HAP-1 (cell line): ENCODE data around the gene RIMS3.
A peak's percentile ranks its signal among the peaks of the same experiment; 100 is the strongest.
"Not testable (repeated sequence)": the region's sequence is repeated elsewhere in the genome, so short reads cannot be mapped to it uniquely, and the experiment has no call there.

Source experiments
- DNase-seq, 2 experiments: peaks; one replicate each; pipeline ENCODE4 v3.0.0-alpha.2; 2016 to 2020; ENCODE audit warnings: low spot score in 2 of 2
- H3K27me3 ChIP-seq: fragments of 250-450 bp; sonication (Bioruptor Pico); 2 replicates; pipeline ENCODE4 v1.5.1; 2020; ENCODE audit warnings: low read depth, mild to moderate bottlenecking, moderate library complexity
- H3K36me3 ChIP-seq: fragments of 250-450 bp; sonication (Bioruptor Pico); replicated peaks from 2 replicates; pipeline ENCODE4 v1.5.1; 2020; ENCODE audit warnings: mild to moderate bottlenecking
- H3K4me1 ChIP-seq: fragments of 250-450 bp; sonication (Bioruptor Pico); 2 replicates; pipeline ENCODE4 v1.5.1; 2020; ENCODE audit warnings: mild to moderate bottlenecking
- H3K4me3 ChIP-seq: fragments of 250-450 bp; sonication (Bioruptor Pico); 2 replicates; pipeline ENCODE4 v1.5.1; 2020; ENCODE audit warnings: mild to moderate bottlenecking, moderate library complexity
- H3K9me3 ChIP-seq: fragments of 250-450 bp; sonication (Bioruptor Pico); 2 replicates; pipeline ENCODE4 v1.5.1; 2020; ENCODE audit warnings: mild to moderate bottlenecking, moderate library complexity
- in situ Hi-C: fragments of 300-500 bp; cut with MboI; formaldehyde crosslinking; loops from 3 replicates; pipeline ENCODE4 v1.14.3; 2020; ENCODE audit warnings: low sequenced_read_pairs, inconsistent platforms, mixed read lengths

RIMS3 gene

DNA sequence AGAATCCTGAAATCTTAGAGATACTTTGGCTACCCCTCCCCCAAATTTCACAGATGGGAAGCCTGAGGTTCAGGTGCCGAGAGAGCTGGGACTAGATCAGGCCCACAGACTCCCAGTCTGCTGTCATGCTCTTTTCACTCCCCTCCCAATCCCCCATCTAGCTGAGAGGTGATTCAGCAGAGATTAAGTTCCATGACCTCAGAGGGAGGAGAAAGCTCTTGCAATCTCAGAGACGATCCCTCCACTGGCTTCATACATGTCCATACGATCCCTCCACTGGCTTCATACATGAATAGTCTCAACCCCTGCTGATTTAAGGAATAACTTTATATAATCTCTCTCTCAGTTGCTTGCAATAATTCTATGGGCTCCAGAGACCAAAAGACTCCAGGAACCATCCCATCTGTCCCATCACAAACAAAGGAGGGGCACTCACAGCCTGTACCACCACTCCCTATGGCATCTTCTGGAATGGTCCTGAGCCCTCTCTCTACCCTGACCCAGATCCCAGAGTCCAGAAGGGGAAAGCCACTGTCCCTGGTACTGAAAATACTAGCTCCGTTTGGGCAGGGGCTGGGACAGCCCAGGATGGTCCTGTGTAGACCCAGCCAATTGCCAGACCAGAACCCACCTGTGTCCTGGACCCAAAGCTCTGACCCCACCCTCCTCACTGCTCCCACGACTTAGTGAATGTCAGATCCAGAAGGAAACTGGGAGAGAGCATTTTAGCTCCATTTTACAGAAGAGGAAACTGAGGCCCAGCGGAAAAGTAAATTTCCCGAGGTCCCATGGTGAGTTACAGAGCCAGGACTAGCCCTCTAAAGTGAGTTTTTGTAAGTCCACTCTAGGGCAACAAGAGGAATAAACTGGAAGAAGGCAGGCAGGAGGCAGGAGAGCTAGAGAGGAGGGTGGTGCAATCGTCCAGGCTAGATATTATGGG, 27.1 kb downstream of the RIMS3 start:
- in situ Hi-C loops: no loop called here
- no peaks in the 10 kb centered on the region for H3K36me3 ChIP-seq
- DNase-seq: no peak

DNA sequence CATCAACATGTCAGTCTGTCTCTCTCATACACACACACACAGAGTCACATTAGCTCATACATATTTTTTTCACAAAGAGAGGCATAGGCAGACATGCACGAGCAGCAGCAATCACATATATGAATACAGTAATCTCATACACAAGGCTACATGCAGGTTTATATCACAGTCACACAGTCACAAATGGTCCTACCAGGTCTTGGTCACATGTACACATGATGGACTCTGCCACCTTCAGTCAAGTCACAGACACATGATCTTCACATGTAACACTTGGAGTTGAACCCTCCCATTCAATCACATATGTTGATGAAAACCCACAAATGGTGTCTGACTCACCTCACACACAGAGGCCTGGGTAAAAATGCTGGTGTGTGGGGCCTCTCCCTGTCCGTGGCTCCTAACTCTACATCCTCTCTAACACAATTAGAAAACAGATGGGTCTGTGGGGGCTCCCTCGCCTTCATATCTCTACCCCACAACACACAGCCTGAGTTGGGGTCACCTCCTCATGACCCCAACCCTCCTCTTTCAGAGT, 27.9 kb downstream of the RIMS3 start:
- DNase-seq: no peak
- Histone ChIP-seq H3K4me1 (no peaks in the 10 kb centered on the region), H3K36me3 (no peaks in the 10 kb centered on the region), H3K9me3 (no peaks in the 10 kb centered on the region), H3K4me3 (no peak overlapping the region), H3K27me3 (no peaks in the 10 kb centered on the region)
- in situ Hi-C loops: no loop called here

More for the DNA sequence above, 27.1 kb downstream of the RIMS3 start:
- H3K27me3 ChIP-seq: no peaks in the 10 kb centered on the region
- H3K9me3 ChIP-seq: no peaks in the 10 kb centered on the region
- no peaks in the 10 kb centered on the region for H3K4me1 ChIP-seq
- H3K4me3 ChIP-seq: no peak overlapping the region

DNA sequence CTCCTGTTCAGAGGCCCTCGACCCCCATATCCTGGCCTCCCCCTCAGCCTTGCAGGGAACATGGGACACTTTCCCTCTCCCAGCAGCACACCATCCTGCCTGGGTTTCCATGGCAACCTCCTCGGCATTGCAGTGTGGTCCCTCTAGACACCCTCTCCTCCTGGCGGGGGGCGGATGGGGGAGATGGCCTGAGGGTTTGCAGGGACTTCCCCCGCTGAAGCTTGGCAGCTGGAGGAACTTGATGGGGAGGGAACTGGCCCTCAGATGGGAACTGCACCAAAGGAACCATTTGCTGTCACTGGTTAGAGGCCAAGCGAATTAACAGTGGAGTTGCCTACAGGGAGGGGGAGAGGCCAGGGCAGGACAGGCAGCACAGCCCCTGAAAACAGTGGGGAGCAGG, 28.7 kb downstream of the RIMS3 start:
- no peaks in the 10 kb centered on the region for H3K27me3 ChIP-seq
- in situ Hi-C loops: no loop called here
- no peak overlapping the region for H3K4me3 ChIP-seq
- DNase-seq: no peak
- no peaks in the 10 kb centered on the region for H3K4me1 ChIP-seq
- no peaks in the 10 kb centered on the region for H3K9me3 ChIP-seq
- H3K36me3 ChIP-seq: no peaks in the 10 kb centered on the region

DNA sequence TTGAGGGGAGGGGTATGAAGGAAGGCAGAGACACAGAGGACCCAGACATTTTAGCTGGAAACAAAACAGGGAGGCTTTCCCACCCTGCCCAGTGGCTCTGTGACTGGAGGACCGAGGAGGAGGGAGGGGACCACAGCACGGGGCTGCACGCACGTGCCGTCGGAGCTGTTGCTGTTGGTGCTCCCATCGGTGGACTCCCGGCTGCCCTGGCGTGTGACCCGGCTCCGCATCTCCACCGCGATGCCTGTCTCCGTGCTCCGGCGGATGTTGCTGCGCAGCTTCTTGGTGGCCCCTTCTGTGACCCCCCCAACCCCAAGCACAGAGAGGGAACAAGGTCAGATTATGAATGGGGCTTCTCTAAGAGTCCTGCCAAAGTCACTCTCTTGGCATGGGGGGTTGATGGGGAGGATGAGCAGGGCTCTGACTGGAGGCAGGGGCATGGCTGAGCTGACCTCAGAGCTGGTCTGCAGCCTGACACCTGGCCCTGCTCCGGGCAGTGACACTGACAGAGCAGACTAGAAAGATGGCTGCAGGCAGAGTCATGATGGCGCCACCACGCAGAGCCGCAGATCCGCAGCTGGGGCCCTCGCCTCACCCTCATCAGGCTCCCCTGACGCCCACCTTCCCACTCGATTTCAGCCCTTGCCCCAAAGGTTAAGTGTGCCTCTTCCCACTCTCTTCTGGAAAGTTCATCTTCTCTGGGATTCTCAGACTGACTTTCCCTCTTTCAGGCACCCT, 29.6 kb downstream of the RIMS3 start:
- DNase-seq: no peak
- no peaks in the 10 kb centered on the region for H3K27me3 ChIP-seq
- in situ Hi-C loops: no loop called here
- H3K9me3 ChIP-seq: no peaks in the 10 kb centered on the region
- no peaks in the 10 kb centered on the region for H3K36me3 ChIP-seq
- H3K4me1 ChIP-seq: no peaks in the 10 kb centered on the region
- no peak overlapping the region for H3K4me3 ChIP-seq

DNA sequence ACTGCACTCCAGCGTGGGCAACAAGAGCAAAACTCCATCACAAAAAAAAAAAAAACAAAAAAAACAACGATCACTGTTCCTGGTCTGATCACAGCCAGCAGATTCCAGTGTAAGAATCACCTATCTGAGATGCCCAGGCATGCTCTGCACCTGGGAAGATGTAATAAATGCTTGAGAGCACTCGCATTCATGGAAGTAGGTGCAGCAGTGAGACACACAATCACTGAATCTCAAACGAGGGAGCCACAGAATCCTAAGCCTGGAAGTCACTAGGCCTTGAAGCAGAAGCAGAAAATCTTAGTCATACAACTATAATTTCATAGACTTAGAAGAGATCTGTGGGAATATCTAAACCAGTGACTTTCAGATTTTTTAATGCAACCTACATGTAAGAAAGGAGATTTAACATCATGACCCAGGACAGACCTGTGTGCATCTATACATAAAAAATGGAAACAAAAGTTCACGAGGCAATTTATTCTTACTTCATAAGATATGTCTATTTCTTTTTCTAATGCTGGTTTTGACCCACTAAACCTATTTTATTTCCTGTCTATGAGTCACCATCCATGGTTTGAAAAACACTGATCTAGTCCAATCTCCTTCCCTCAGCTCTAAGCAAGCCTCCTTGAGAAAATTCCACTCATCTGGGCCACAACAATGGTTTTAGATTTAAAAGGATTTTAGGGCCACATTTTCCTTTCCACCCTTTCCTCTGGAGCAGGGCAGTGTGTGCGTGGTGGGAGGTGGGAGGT, 30.4 kb downstream of the RIMS3 start:
- no peaks in the 10 kb centered on the region for H3K27me3 ChIP-seq
- H3K4me1 ChIP-seq: no peaks in the 10 kb centered on the region
- no peak for DNase-seq
- H3K36me3 ChIP-seq: no peaks in the 10 kb centered on the region
- no peaks in the 10 kb centered on the region for H3K9me3 ChIP-seq
- H3K4me3 ChIP-seq: no peak overlapping the region
- in situ Hi-C loops: no loop called here

DNA sequence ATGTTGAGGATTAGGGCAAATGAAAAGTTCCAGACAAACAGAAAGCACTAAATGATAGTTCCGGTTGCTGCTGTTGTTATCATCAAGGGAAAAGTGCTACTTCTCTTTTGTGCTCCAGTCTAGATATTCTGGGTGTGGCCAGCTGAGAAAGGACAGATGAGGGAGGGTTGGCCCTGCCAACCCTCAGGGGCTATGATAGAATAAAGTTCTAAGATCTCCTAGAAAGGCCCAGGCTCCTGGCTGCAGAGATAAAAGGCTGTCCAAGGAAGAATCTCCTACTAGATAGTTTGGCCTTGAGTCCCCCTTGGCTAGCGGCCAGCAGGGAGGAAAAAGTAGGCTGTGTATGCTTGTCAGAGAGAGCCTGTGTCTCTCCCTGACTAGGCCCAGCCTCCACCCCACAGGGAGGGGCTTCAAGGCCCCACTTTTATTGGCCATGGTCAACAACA, 31.5 kb downstream of the RIMS3 start:
- no peak for DNase-seq
- Histone ChIP-seq H3K36me3 (no peaks in the 10 kb centered on the region), H3K4me3 (no peak overlapping the region), H3K9me3 (no peaks in the 10 kb centered on the region), H3K27me3 (no peaks in the 10 kb centered on the region), H3K4me1 (no peaks in the 10 kb centered on the region)
- in situ Hi-C loops: no loop called here

DNA sequence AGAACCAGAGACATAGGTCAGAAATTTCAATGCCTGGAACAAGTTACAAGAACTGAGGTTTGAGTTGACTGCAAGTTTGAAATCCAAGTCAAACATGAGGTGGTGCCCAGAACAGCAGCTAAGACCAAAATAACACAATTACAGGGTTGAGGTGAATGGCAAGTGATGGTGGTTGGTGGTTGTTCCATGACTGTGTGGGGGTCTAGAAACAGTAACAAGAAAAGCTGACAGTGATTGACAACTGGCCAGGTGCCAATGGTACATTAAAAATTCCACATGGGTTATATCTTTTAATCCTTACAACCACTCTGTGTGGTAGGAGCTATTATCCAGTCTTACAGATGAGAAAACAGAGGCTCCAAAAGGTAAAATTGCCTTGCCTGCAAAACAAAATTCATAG, 32.0 kb downstream of the RIMS3 start:
- in situ Hi-C loops: no loop called here

DNA sequence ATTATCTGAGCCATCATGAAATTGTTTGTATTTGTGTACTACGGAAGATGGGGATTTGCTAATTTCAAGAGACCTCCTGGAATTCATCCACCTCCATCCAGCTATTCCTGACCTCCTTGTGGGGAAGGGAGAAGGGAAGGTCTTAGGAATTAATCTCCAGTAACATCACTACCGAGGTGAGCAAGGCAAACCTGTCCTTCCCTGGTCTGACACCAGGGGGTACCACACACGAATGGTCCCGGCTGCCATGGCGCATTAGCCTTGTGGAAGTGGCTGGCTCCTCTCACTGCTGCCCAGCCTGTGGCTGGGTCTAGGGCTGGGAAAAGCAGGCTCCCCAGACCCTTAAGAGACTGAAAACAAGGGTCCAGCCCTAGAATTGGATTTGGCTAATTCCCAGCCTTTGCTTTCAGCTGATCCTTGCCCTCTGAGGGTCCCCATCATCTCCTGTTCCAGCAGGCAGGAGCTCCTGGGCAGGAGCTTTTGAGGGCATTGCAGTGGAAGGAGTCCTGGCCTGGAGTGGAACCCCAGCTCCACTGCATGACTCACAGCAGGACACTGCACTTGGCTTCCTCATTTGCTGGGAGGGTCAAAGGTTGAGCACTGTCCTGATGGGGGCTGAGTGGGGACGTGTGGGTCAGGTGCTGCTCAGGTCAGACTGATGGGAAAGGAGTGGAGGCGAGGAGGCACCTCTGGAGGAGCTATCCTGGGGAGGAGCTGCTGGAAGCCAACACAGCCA, 34.8 kb downstream of the RIMS3 start:
- H3K36me3 ChIP-seq: no peaks in the 10 kb centered on the region
- no peaks in the 10 kb centered on the region for H3K9me3 ChIP-seq
- peak; percentile 7 to 71 for DNase-seq
- no peaks in the 10 kb centered on the region for H3K4me1 ChIP-seq
- H3K4me3 ChIP-seq: no peak overlapping the region
- H3K27me3 ChIP-seq: no peaks in the 10 kb centered on the region
- in situ Hi-C loops: no loop called here

More for the DNA sequence above, 32.0 kb downstream of the RIMS3 start:
- Histone ChIP-seq H3K27me3 (no peaks in the 10 kb centered on the region), H3K4me3 (no peak overlapping the region), H3K9me3 (no peaks in the 10 kb centered on the region), H3K36me3 (no peaks in the 10 kb centered on the region), H3K4me1 (no peaks in the 10 kb centered on the region)
- DNase-seq: no peak

DNA sequence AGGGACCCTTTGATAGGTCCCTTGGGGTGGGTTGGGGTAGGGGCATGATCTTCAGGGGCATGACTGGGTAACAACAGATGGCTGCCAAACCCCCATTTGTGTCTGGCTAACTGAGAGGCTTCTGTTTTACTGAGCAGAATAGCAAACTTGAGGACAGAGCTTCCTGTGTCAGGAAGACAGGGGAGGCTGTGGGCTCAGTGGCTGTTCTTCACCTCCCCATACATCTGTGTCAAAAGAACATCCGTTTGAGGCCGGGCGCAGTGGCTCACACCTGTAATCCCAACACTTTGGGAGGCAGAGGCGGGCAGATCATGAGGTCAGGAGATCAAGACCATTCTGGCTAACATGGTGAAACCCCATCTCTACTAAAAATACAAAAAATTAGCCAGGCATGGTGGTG, 35.9 kb downstream of the RIMS3 start:
- H3K9me3 ChIP-seq, DNase-seq, H3K27me3 ChIP-seq, H3K4me3 ChIP-seq, H3K36me3 ChIP-seq, H3K4me1 ChIP-seq, in situ Hi-C loops: not testable (repeated sequence)

DNA sequence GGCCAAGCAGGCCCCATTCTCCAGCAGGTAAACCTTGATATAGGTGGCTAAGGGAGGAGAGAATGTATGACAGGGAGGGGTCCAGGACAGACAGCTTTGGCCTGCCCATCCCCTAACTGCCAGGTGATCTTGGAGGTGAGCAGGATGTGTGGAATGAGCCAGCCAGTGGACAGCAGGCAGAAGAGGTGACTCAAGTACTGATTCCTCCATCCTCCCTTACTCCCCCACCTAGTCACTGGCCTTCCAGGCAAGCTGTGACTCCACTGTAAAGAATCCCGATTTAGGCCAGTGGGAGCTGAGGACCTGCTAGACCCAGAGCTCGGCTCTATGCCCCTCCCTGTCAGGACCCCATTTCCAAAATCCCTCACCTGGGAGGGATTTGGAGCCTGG, 36.6 kb downstream of the RIMS3 start:
- Histone ChIP-seq H3K4me1 (no peaks in the 10 kb centered on the region), H3K4me3 (no peak overlapping the region), H3K36me3 (no peaks in the 10 kb centered on the region), H3K9me3 (no peaks in the 10 kb centered on the region), H3K27me3 (no peaks in the 10 kb centered on the region)
- in situ Hi-C loops: no loop called here
- no peak for DNase-seq

DNA sequence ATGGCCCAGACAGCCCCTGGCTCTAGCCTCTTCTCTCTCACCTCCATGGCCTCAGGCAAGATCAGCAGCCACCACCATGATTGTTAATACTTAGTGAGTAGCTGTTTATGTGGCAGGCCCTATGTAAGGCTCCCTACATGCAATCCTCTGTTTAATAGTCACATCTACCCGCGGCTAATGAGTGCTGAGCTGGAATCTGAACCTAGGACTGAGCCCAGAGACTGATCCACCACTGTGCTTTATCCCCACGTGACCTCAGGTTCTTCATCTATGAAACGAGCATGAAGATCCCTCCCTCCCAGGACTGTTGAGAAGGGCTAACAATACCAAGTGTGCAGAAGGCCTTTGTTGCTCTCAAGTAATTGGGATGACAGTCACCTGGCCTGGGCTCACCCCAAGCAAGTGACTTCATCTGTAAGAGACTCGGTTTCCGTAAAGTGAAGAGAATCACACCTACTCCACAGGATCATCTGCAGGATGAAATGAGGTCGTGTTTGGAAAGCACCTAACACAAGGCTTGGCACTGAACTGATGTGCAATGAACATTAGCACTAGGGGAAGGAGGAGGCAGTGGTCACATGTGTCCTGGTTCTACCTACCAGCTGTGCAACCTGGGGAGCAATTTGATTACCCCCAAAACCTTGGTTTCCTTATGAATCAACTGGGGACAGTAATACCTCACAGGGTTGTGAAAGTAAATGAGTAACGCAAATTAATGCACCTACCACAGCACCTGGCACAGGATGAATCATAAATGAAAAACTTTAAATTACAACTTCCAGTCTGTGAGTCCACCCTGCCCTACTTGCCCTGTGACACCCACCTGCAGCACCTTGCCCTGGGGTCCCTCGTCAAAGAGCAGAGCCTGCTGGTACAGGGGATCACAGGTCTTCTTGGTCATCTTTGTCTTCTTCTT, 37.2 kb downstream of the RIMS3 start:
- in situ Hi-C loops: no loop called here
- H3K36me3 ChIP-seq: no peaks in the 10 kb centered on the region
- H3K9me3 ChIP-seq: no peaks in the 10 kb centered on the region
- no peak overlapping the region for H3K4me3 ChIP-seq
- no peaks in the 10 kb centered on the region for H3K4me1 ChIP-seq
- H3K27me3 ChIP-seq: no peaks in the 10 kb centered on the region
- no peak for DNase-seq

DNA sequence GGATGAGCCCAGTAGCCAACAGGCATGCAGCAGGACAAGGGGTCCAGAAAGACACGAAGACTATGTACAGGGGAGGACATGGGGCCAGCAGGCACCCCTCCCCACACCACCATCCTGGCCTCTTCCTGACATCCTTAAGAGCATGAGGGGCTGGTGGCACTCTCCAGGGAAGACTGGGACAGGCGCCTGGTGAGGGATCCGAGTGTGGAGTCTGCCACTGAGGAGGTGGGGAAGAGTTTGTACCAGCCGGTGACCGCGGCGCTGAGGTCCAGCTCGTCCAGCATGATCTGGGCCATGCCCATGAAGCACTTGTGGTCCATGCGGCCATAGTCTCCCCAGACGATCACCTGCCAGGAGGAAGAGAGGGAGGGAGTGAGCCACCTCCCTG, 39.1 kb downstream of the RIMS3 start:
- no peak for DNase-seq
- no peaks in the 10 kb centered on the region for H3K27me3 ChIP-seq
- H3K36me3 ChIP-seq: no peaks in the 10 kb centered on the region
- in situ Hi-C loops: no loop called here
- H3K4me1 ChIP-seq: no peaks in the 10 kb centered on the region
- H3K4me3 ChIP-seq: no peak overlapping the region
- H3K9me3 ChIP-seq: no peaks in the 10 kb centered on the region
